ENCODE measurements around the gene LMO3.

LMO3 gene

GRCh38 chr12:16599081-16599480, 6.9 kb downstream of the LMO3 start:
- peak; percentile 67 for DNase-seq

- DNase-seq: no peak
These were observed 11.2 kb downstream of the LMO3 start for GRCh38 chr12:16594797-16595196.

GRCh38 chr12:16593546-16593945, 12.4 kb downstream of the LMO3 start:
- DNase-seq: no peak

GRCh38 chr12:16590645-16591044, 15.3 kb downstream of the LMO3 start:
- DNase-seq: no peak

- DNase-seq: no peak
These were observed 17.1 kb downstream of the LMO3 start for GRCh38 chr12:16588812-16589211.

- DNase-seq: no peak
These were observed 18.4 kb downstream of the LMO3 start for GRCh38 chr12:16587514-16587913.

- no peak for DNase-seq
These were observed 18.9 kb downstream of the LMO3 start for GRCh38 chr12:16587110-16587453.

- no peak for DNase-seq
These were observed 19.4 kb downstream of the LMO3 start for GRCh38 chr12:16586350-16587109.

GRCh38 chr12:16585781-16586180, 20.2 kb downstream of the LMO3 start:
- DNase-seq: no peak

- no peak for DNase-seq
These were observed 21.8 kb downstream of the LMO3 start for GRCh38 chr12:16583969-16584745.

GRCh38 chr12:16581416-16581815, 24.5 kb downstream of the LMO3 start:
- no peak for DNase-seq

GRCh38 chr12:16579041-16579440, 26.9 kb downstream of the LMO3 start:
- no peak for DNase-seq

GRCh38 chr12:16573398-16574077, 32.4 kb downstream of the LMO3 start:
- DNase-seq: no peak

GRCh38 chr12:16568873-16569272, 37.1 kb downstream of the LMO3 start:
- no peak for DNase-seq

- DNase-seq: no peak
These were observed 41.3 kb downstream of the LMO3 start for GRCh38 chr12:16564675-16565074.

- DNase-seq: no peak
These were observed 42.5 kb downstream of the LMO3 start for GRCh38 chr12:16563504-16563903.

GRCh38 chr12:16562921-16563320, 43.0 kb downstream of the LMO3 start:
- no peak for DNase-seq

GRCh38 chr12:16562435-16562834, 43.5 kb downstream of the LMO3 start:
- DNase-seq: peak; percentile 96

- no peak for DNase-seq
These were observed 45.7 kb downstream of the LMO3 start for GRCh38 chr12:16560273-16560672.

GRCh38 chr12:16555630-16556029, 50.3 kb downstream of the LMO3 start:
- DNase-seq: no peak

GRCh38 chr12:16553457-16553856, 52.5 kb downstream of the LMO3 start:
- DNase-seq: no peak

- DNase-seq: no peak
These were observed 53.7 kb downstream of the LMO3 start for GRCh38 chr12:16552301-16552700.

- no peak for DNase-seq
These were observed 60.1 kb downstream of the LMO3 start for GRCh38 chr12:16545836-16546235.

GRCh38 chr12:16542586-16542985, 63.4 kb downstream of the LMO3 start:
- DNase-seq: no peak
